HCT116 (cell line): Measurements from ENCODE around the gene AGK. TPM values are rescaled to one million over a fixed set of nuclear protein-coding genes. Genes with fewer than 3 reads are reported as not detected.

ENCODE experiments used
- ATAC-seq: fragments of 200-7000 bp; cut with Tn5 transposase; 2 replicates; pipeline ENCODE4 v1.9.1; 2020; ENCODE audit warnings: mild to moderate bottlenecking, moderate library complexity
- BruUV-seq: library from RNA; stranded (reverse); fragments of 400-500 nt; replicated peaks from 2 replicates; lab custom pipeline; 2021; lab: Mats Ljungman, UMichigan
- CTCF ChIA-PET: fragments of 300-600 bp; sonication (Branson Sonifier 250); formaldehyde crosslinking; loops from one replicate; lab custom pipeline; 2021; ENCODE audit warnings: antibody characterized with exemption; lab: Charles Lee
- POLR2A ChIA-PET: fragments of 300-600, 350-600 bp; sonication (Branson Sonifier 250); formaldehyde crosslinking; loops from one replicate; lab custom pipeline; 2021; ENCODE audit warnings: antibody characterized with exemption; lab: Charles Lee
- RAD21 ChIA-PET, 2 experiments: fragments of 300-600 bp; sonication (Branson Sonifier 250); formaldehyde crosslinking; loops; one replicate each; lab custom pipeline; 2023; ENCODE audit warnings: low total read pairs in 2 of 2; ENCODE audit not compliant: uncharacterized antibody in 2 of 2, unreplicated experiment in 2 of 2, low non-redundant PET in 1 of 2; lab: Charles Lee
- DNase-seq: peaks from one replicate; pipeline ENCODE4 v3.0.0-alpha.2; 2010; ENCODE audit warnings: low read depth, low spot score
- H2AFZ ChIP-seq: fragments of 200-600 bp; shearing (Covaris generic), sonication (generic); 2 replicates; pipeline ENCODE4 v1.6.1; 2017; ENCODE audit warnings: low read depth, mixed run types, mixed read lengths, antibody characterized with exemption, low read length; ENCODE audit not compliant: poor library complexity, severe bottlenecking
- H3K27ac ChIP-seq: 2 replicates; pipeline ENCODE4 v1.5.1; 2012; ENCODE audit warnings: low read depth, low read length
- H3K27me3 ChIP-seq: fragments of 200-600 bp; sonication (generic); 2 replicates; pipeline ENCODE4 v1.6.1; 2016; ENCODE audit warnings: mixed run types, low read length, mixed read lengths; ENCODE audit not compliant: insufficient read depth
- H3K36me3 ChIP-seq, 2 experiments: fragments of 200-500 bp in 1 of 2; fragments of 200-600 bp in 1 of 2; sonication (Bioruptor generic) in 1 of 2; sonication (generic) in 1 of 2; 2 replicates each; pipeline versions ENCODE4 v1.5.1 to v1.6.1; 2014 to 2016; ENCODE audit warnings: low read length in 2 of 2, inconsistent platforms in 1 of 2, mixed read lengths in 1 of 2, mixed run types in 1 of 2; ENCODE audit not compliant: insufficient read depth in 2 of 2, control insufficient read depth in 1 of 2
- H3K4me1 ChIP-seq, 2 experiments: fragments of 200-600 bp in 1 of 2; sonication (generic) in 1 of 2; 2 replicates each; pipeline versions ENCODE4 v1.5.1 to v1.6.1; 2012 to 2017; ENCODE audit warnings: low read length in 2 of 2, inconsistent platforms in 1 of 2, mild to moderate bottlenecking in 1 of 2, mixed read lengths in 1 of 2, mixed run types in 1 of 2, moderate library complexity in 1 of 2; ENCODE audit not compliant: insufficient read depth in 2 of 2, control insufficient read depth in 1 of 2
- H3K4me2 ChIP-seq: fragments of 200-600 bp; sonication (generic); 2 replicates; pipeline ENCODE4 v1.6.1; 2017; ENCODE audit warnings: mixed run types, low read length, mixed read lengths
- H3K4me3 ChIP-seq, 2 experiments: fragments of 200-600 bp in 1 of 2; sonication (generic) in 1 of 2; replicated peaks in 1 of 2; 2 replicates each; pipeline ENCODE4 v1.5.1; 2011 to 2016; ENCODE audit warnings: low read length in 2 of 2, control low read depth in 1 of 2, low read depth in 1 of 2, mild to moderate bottlenecking in 1 of 2, mixed read lengths in 1 of 2, mixed run types in 1 of 2
- H3K79me2 ChIP-seq: fragments of 200-600 bp; sonication (generic); 2 replicates; pipeline ENCODE4 v1.6.1; 2017; ENCODE audit warnings: mild to moderate bottlenecking, mixed run types, low read length, moderate library complexity, mixed read lengths; ENCODE audit not compliant: insufficient read depth
- H3K9ac ChIP-seq: fragments of 200-600 bp; sonication (generic); 2 replicates; pipeline ENCODE4 v1.6.1; 2016; ENCODE audit warnings: low read length, mixed read lengths
- H3K9me2 ChIP-seq: fragments of 200-600 bp; sonication (generic), shearing (Covaris generic); 2 replicates; pipeline ENCODE4 v1.6.1; 2017; ENCODE audit warnings: mixed run types, mild to moderate bottlenecking, moderate library complexity; ENCODE audit not compliant: insufficient read depth
- H3K9me3 ChIP-seq, 2 experiments: fragments of 200-500 bp in 1 of 2; fragments of 200-600 bp in 1 of 2; sonication (Bioruptor generic) in 1 of 2; sonication (generic) in 1 of 2; 2 replicates each; pipeline ENCODE4 v1.6.1; 2014 to 2017; ENCODE audit warnings: low read length in 2 of 2, mixed read lengths in 2 of 2, inconsistent platforms in 1 of 2, low read depth in 1 of 2, mild to moderate bottlenecking in 1 of 2, mixed run types in 1 of 2, moderate library complexity in 1 of 2; ENCODE audit not compliant: control insufficient read depth in 1 of 2, insufficient read depth in 1 of 2
- H4K20me1 ChIP-seq: fragments of 200-600 bp; sonication (generic), shearing (Covaris generic); 2 replicates; pipeline ENCODE4 v1.6.1; 2017; ENCODE audit warnings: mixed run types, mild to moderate bottlenecking, moderate library complexity; ENCODE audit not compliant: insufficient read depth
- ATF3 ChIP-seq: IDR thresholded peaks from 2 replicates; pipeline ENCODE4 v1.6.1; 2012
- CEBPB ChIP-seq: IDR thresholded peaks from 2 replicates; pipeline ENCODE4 v1.6.1; 2012; ENCODE audit warnings: low read depth
- EZH2phosphoT487 ChIP-seq: fragments of 200-600 bp; IDR thresholded peaks from 2 replicates; pipeline ENCODE4 v1.6.1; 2018; ENCODE audit warnings: antibody characterized with exemption, borderline replicate concordance
- JUND ChIP-seq: IDR thresholded peaks from 2 replicates; pipeline ENCODE4 v1.6.1; 2012
- POLR2AphosphoS5 ChIP-seq: IDR thresholded peaks from 2 replicates; pipeline ENCODE4 v1.6.1; 2011; ENCODE audit warnings: mild to moderate bottlenecking, low read depth, low read length, moderate library complexity
- RAD21 ChIP-seq: IDR thresholded peaks from 2 replicates; pipeline ENCODE4 v1.6.1; 2012; ENCODE audit warnings: low read depth, mild to moderate bottlenecking
- SRF ChIP-seq: IDR thresholded peaks from 2 replicates; pipeline ENCODE4 v1.6.1; 2012; ENCODE audit warnings: low read depth
- TCF7L2 ChIP-seq: IDR thresholded peaks from 2 replicates; pipeline ENCODE4 v1.7.0; 2011; ENCODE audit warnings: borderline replicate concordance, inconsistent platforms; ENCODE audit not compliant: insufficient read depth, insufficient read length; ENCODE audit errors: extremely low read depth
- ZBTB33 ChIP-seq: IDR thresholded peaks from 2 replicates; pipeline ENCODE4 v1.6.1; 2011; ENCODE audit warnings: mild to moderate bottlenecking, low read length, moderate library complexity; ENCODE audit not compliant: insufficient replicate concordance; ENCODE audit errors: extremely low read depth
- ZFX ChIP-seq: fragments of 450-650 bp; IDR thresholded peaks from 2 replicates; pipeline ENCODE4 v1.6.1; 2017
- intact Hi-C: fragments of 100-400 bp; cut with micrococcal nuclease; formaldehyde crosslinking; loops from 2 replicates; pipeline ENCODE4 v1.10.0; 2022
- total RNA-seq: library from RNA; stranded (reverse); gene quantifications from one replicate; pipeline ENCODE4 v1.2.1, GENCODE V29; 2021; ENCODE audit not compliant: unreplicated experiment
- TF ChIP-seq, protein P1 (sequence below): IDR thresholded peaks from 2 replicates; pipeline ENCODE4 v1.6.1; 2012

Gene AGK
- total RNA-seq, 1 experiment from 2014 or later = 36.3 TPM

GRCh38 chr7:141700296-141700847 is 149.2 kb downstream of the AGK start:
- ChIA-PET POLR2A (no interaction called here), RAD21 (no interaction called here), CTCF (no interaction called here)
- H3K9ac ChIP-seq = no peak overlapping the region
- BruUV-seq = TSS peak; percentile 47
- H3K9me3 ChIP-seq = no peaks in the 10 kb centered on the region
- H3K27me3 ChIP-seq = no peaks in the 10 kb centered on the region
- peak overlapping the region; percentile 46; the same call in 1 of the 2 replicates for H3K4me2 ChIP-seq
- DNase-seq (no peak), ATAC-seq (no peak)
- no peak for TF ChIP-seq ZFX
- no peak for TF ChIP-seq JUND
- no peak for TF ChIP-seq EZH2phosphoT487
- no peak for TF ChIP-seq TCF7L2
- no peak for TF ChIP-seq CEBPB
- TF ChIP-seq SRF = no peak
- TF ChIP-seq, protein P1, sequence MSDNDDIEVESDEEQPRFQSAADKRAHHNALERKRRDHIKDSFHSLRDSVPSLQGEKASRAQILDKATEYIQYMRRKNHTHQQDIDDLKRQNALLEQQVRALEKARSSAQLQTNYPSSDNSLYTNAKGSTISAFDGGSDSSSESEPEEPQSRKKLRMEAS = no peak
- H3K4me1 ChIP-seq = peaks cover 8 to 14% of the 10 kb centered on the region in 2 experiments; a peak in 2 of 4 replicates
- intact Hi-C loops = no loop called here
- H3K9me2 ChIP-seq = no peaks in the 10 kb centered on the region
- H4K20me1 ChIP-seq = no peaks in the 10 kb centered on the region
- no peak overlapping the region for H3K27ac ChIP-seq
- H3K79me2 ChIP-seq = peaks cover 3% of the 10 kb centered on the region; the same call in 1 of the 2 replicates
- no peak overlapping the region for H3K4me3 ChIP-seq
- no peaks in the 10 kb centered on the region for H3K36me3 ChIP-seq
- no peak overlapping the region for H2AFZ ChIP-seq

GRCh38 chr7:141700848-141701371 is 149.7 kb downstream of the AGK start:
- Histone ChIP-seq H3K9me2 (no peaks in the 10 kb centered on the region), H3K9me3 (no peaks in the 10 kb centered on the region), H3K4me1 (peaks cover 8 to 14% of the 10 kb centered on the region in 2 experiments; a peak in 2 of 4 replicates), H3K27ac (no peak overlapping the region), H3K79me2 (peaks cover 3% of the 10 kb centered on the region; the same call in 1 of the 2 replicates), H3K9ac (no peak overlapping the region), H3K4me3 (peak overlapping the region; percentile 0 to 23; a peak in 1 of 4 replicates), H3K36me3 (no peaks in the 10 kb centered on the region), H3K27me3 (no peaks in the 10 kb centered on the region), H4K20me1 (no peaks in the 10 kb centered on the region), H3K4me2 (peak overlapping the region; percentile 46), H2AFZ (no peak overlapping the region)
- DNase-seq = no peak
- no peak for ATAC-seq
- CTCF ChIA-PET = no interaction called here
- no peak for TF ChIP-seq ZBTB33
- TF ChIP-seq ZFX = no peak
- TF ChIP-seq RAD21 = no peak
- TF ChIP-seq ATF3 = no peak
- no peak for TF ChIP-seq TCF7L2
- no peak for TF ChIP-seq EZH2phosphoT487
- TF ChIP-seq CEBPB = no peak
- TF ChIP-seq JUND = no peak
- no peak for TF ChIP-seq POLR2AphosphoS5
- POLR2A ChIA-PET = no interaction called here
- intact Hi-C loops = no loop called here
- BruUV-seq = no TSS peak
- RAD21 ChIA-PET = no interaction called here
